B cell (primary cell): ENCODE results near the gene ZP2. TPM values are rescaled to one million over a fixed set of nuclear protein-coding genes. Genes with fewer than 3 reads are reported as not detected.

ENCODE experiments used
- ATAC-seq: fragments of 200-7000 bp; cut with Tn5 transposase; one replicate; pipeline ENCODE4 v1.10.0; 2021; ENCODE audit warnings: low read depth, mild to moderate bottlenecking, moderate number of reproducible peaks, moderate library complexity
- CTCF ChIA-PET: fragments of 350-600 bp; sonication (Branson Sonifier 250); formaldehyde crosslinking; loops from one replicate; lab custom pipeline; 2021; ENCODE audit warnings: antibody characterized with exemption, inconsistent platforms; lab: Charles Lee
- POLR2A ChIA-PET: fragments of 350-600 bp; sonication (Branson Sonifier 250); formaldehyde crosslinking; loops from one replicate; lab custom pipeline; 2021; ENCODE audit warnings: antibody characterized with exemption; lab: Charles Lee
- DNase-seq: peaks from one replicate; pipeline ENCODE4 v3.0.0; 2013
- H2AFZ ChIP-seq: 2 replicates; pipeline ENCODE4 v1.6.1; 2012; ENCODE audit warnings: mild to moderate bottlenecking, low read depth, low read length; ENCODE audit not compliant: insufficient read depth, poor library complexity, severe bottlenecking
- H3K27ac ChIP-seq, 2 donors: 1 replicate in 1 of 2; 2 replicates in 1 of 2; pipeline ENCODE4 v1.5.1; 2012 to 2013; ENCODE audit warnings: low read length in 2 of 2, mild to moderate bottlenecking in 2 of 2, moderate library complexity in 1 of 2
- H3K27me3 ChIP-seq, 4 experiments: fragments of 200-600 bp in 1 of 4; sonication (generic) in 1 of 4; replicated peaks in 1 of 4; 1 replicate in 2 of 4; 2 replicates in 2 of 4; pipeline versions ENCODE4 v1.6.1 to v1.7.0; 2013 to 2016; ENCODE audit warnings: low read length in 3 of 4, mild to moderate bottlenecking in 2 of 4, mixed read lengths in 1 of 4, moderate library complexity in 1 of 4; ENCODE audit not compliant: insufficient read depth in 4 of 4, control insufficient read depth in 3 of 4; ENCODE audit errors: control extremely low read depth in 1 of 4
- H3K36me3 ChIP-seq, 2 experiments: replicated peaks in 1 of 2; 1 replicate in 1 of 2; 2 replicates in 1 of 2; pipeline versions ENCODE4 v1.6.1 to v1.7.1; 2013; ENCODE audit warnings: low read length in 1 of 2; ENCODE audit not compliant: insufficient read depth in 2 of 2, control insufficient read depth in 1 of 2; ENCODE audit errors: control extremely low read depth in 1 of 2, extremely low read depth in 1 of 2
- H3K4me1 ChIP-seq, 2 donors: fragments of 200-600 bp in 1 of 2; sonication (generic) in 1 of 2; 1 replicate in 1 of 2; 2 replicates in 1 of 2; pipeline versions ENCODE4 v1.5.1 to v1.6.1; 2013 to 2017; ENCODE audit warnings: low read length in 2 of 2; ENCODE audit not compliant: control insufficient read depth in 2 of 2, insufficient read depth in 2 of 2
- H3K4me2 ChIP-seq: replicated peaks from 2 replicates; pipeline ENCODE3; 2012; ENCODE audit warnings: mild to moderate bottlenecking, low read depth, low read length; ENCODE audit not compliant: poor library complexity, severe bottlenecking
- H3K4me3 ChIP-seq, 5 experiments: fragments of 200-600 bp in 1 of 5; sonication (generic) in 1 of 5; 1 replicate in 3 of 5; 2 replicates in 2 of 5; pipeline versions ENCODE4 v1.5.1 to v1.7.0; 2011 to 2016; ENCODE audit warnings: low read length in 4 of 5, mild to moderate bottlenecking in 4 of 5, low read depth in 2 of 5, control low read depth in 1 of 5, moderate library complexity in 1 of 5; ENCODE audit not compliant: insufficient read depth in 1 of 5; ENCODE audit errors: control extremely low read depth in 1 of 5, extremely low read depth in 1 of 5
- H3K79me2 ChIP-seq: fragments of 200-600 bp; sonication (generic); one replicate; pipeline ENCODE4 v1.6.0; 2016; ENCODE audit warnings: low read length; ENCODE audit not compliant: control insufficient read depth, insufficient read depth
- H3K9ac ChIP-seq: fragments of 200-600 bp; sonication (generic); 2 replicates; pipeline ENCODE4 v1.6.1; 2017; ENCODE audit warnings: mild to moderate bottlenecking, low read length, moderate library complexity
- H3K9me3 ChIP-seq, 3 donors: one replicate each; pipeline versions ENCODE4 v1.6.1 to v1.7.1; 2013; ENCODE audit warnings: low read length in 2 of 3; ENCODE audit not compliant: control insufficient read depth in 2 of 3, insufficient read depth in 1 of 3; ENCODE audit errors: control extremely low read depth in 1 of 3
- H4K20me1 ChIP-seq: 2 replicates; pipeline ENCODE4 v1.6.0; 2012; ENCODE audit warnings: mild to moderate bottlenecking, low read length; ENCODE audit not compliant: insufficient read depth, control insufficient read depth, poor library complexity, severe bottlenecking
- H3K27ac Mint-ChIP-seq: one replicate; pipeline ENCODE4 v1.8.0; 2021; ENCODE audit warnings: mixed read lengths
- H3K27me3 Mint-ChIP-seq: one replicate; pipeline ENCODE4 v1.8.0; 2021; ENCODE audit warnings: mixed read lengths
- H3K4me1 Mint-ChIP-seq: one replicate; pipeline ENCODE4 v1.8.0; 2021; ENCODE audit warnings: mixed read lengths
- H3K4me3 Mint-ChIP-seq: one replicate; pipeline ENCODE4 v1.8.0; 2021; ENCODE audit warnings: mixed read lengths
- H3K9me3 Mint-ChIP-seq: one replicate; pipeline ENCODE4 v1.8.0; 2022; ENCODE audit warnings: mixed read lengths; ENCODE audit not compliant: insufficient read depth
- CTCF ChIP-seq: fragments of 200-600 bp; IDR thresholded peaks from one replicate; pipeline ENCODE4 v1.8.0; 2022; ENCODE audit warnings: antibody characterized with exemption, mild to moderate bottlenecking
- EZH2 ChIP-seq: IDR thresholded peaks from 2 replicates; pipeline ENCODE4 v1.6.1; 2012; ENCODE audit warnings: borderline replicate concordance, low read depth, mild to moderate bottlenecking, moderate library complexity, low read length; ENCODE audit not compliant: insufficient read depth, poor library complexity, severe bottlenecking
- WGBS: methylation state at CpG from one replicate; pipeline ENCODE4 v1.1.5; 2013; ENCODE audit warnings: missing lambda C conversion rate; ENCODE audit not compliant: insufficient coverage; 5-methylcytosine and 5-hydroxymethylcytosine counted together
- intact Hi-C: fragments of 100-400 bp; cut with micrococcal nuclease; formaldehyde crosslinking; loops from one replicate; pipeline ENCODE4 v1.10.0; 2022
- polyA plus RNA-seq: library from polyadenylated mRNA; depleted of rRNA; stranded (reverse); fragments of >200 nt; gene quantifications from 2 replicates; pipeline ENCODE4 v1.2.3, GENCODE V29; 2012
- total RNA-seq, 2 donors: library from RNA; stranded (reverse); fragments of 120-200 nt in 1 of 2; gene quantifications; 1 replicate in 1 of 2; 2 replicates in 1 of 2; pipeline versions ENCODE4 v1.2.3 to v1.2.4, GENCODE V29; 2013 to 2022

The ZP2 gene
- total and polyA plus RNA-seq, 2 donors (not counting 1 experiment from before 2014, with no cell fraction given): not detected

GRCh38 chr16:21189311-21189710, 22.1 kb downstream of the ZP2 start:
- ATAC-seq: no peak
- Histone ChIP-seq H3K9me3 (peaks cover 0 to 22% (median 17%) of the 10 kb centered on the region in 3 donors), H3K4me2 (no peak overlapping the region), H3K4me1 (peaks cover 6 to 15% of the 10 kb centered on the region in 2 donors), H3K79me2 (no peaks in the 10 kb centered on the region), H3K36me3 (no peaks in the 10 kb centered on the region), H2AFZ (no peak overlapping the region), H3K27me3 (no peaks in the 10 kb centered on the region), H3K4me3 (no peak overlapping the region), H4K20me1 (no peaks in the 10 kb centered on the region), H3K27ac (no peak overlapping the region), H3K9ac (no peak overlapping the region)
- TF ChIP-seq EZH2 (no peak), CTCF (no peak)
- peaks cover 7% of the 10 kb centered on the region for H3K9me3 Mint-ChIP-seq
- CTCF ChIA-PET: interaction anchor here (0.6 to 6.1 kb wide), 24 partner anchors 7 to 1499 kb away, joined by 3 to 65 read pairs (median 4); partner anchors contain the start of genes CRYM and ZP2
- H3K27ac Mint-ChIP-seq: no peak overlapping the region
- POLR2A ChIA-PET: interaction anchor here (0.9 to 1.3 kb wide), 2 partner anchors 111 to 367 kb away, joined by 3 to 4 read pairs; no protein-coding TSS in a partner anchor
- DNase-seq: no peak
- peaks cover 5% of the 10 kb centered on the region for H3K27me3 Mint-ChIP-seq
- intact Hi-C loops: no loop called here
- H3K4me3 Mint-ChIP-seq: peak overlapping the region; percentile 46
- 93% methylated on average over 5 of the region's 5 CpGs for WGBS
- peaks cover 19% of the 10 kb centered on the region for H3K4me1 Mint-ChIP-seq

GRCh38 chr16:21186326-21186691, 25.1 kb downstream of the ZP2 start:
- POLR2A ChIA-PET: no interaction called here
- no peak overlapping the region for H3K9ac ChIP-seq
- no peak overlapping the region for H3K4me3 ChIP-seq
- no peaks in the 10 kb centered on the region for H4K20me1 ChIP-seq
- no peak overlapping the region for H3K27ac ChIP-seq
- DNase-seq: no peak
- H3K27me3 Mint-ChIP-seq: no peaks in the 10 kb centered on the region
- intact Hi-C loops: no loop called here
- TF ChIP-seq EZH2: no peak
- TF ChIP-seq CTCF: no peak
- peaks cover 14% of the 10 kb centered on the region for H3K9me3 Mint-ChIP-seq
- H3K4me1 ChIP-seq: peaks cover 7 to 15% of the 10 kb centered on the region in 2 donors
- H3K27ac Mint-ChIP-seq: no peak overlapping the region
- 81% methylated on average over 3 of the region's 4 CpGs for WGBS
- no peak for ATAC-seq
- no peak overlapping the region for H3K4me3 Mint-ChIP-seq
- H3K36me3 ChIP-seq: peaks cover 2 to 6% of the 10 kb centered on the region in 2 experiments
- H3K27me3 ChIP-seq: no peaks in the 10 kb centered on the region
- CTCF ChIA-PET: interaction anchor here (0.7 to 6.1 kb wide), 6 partner anchors 11 to 369 kb away, joined by 3 to 65 read pairs (median 4); partner anchors contain the start of gene CRYM
- H3K79me2 ChIP-seq: no peaks in the 10 kb centered on the region
- peaks cover 20% of the 10 kb centered on the region for H3K4me1 Mint-ChIP-seq
- H2AFZ ChIP-seq: no peak overlapping the region
- H3K9me3 ChIP-seq: peaks cover 0 to 17% (median 14%) of the 10 kb centered on the region in 3 donors
- H3K4me2 ChIP-seq: no peak overlapping the region
